COLO829 (cell line): Measurements from ENCODE around the gene RPL39L.
"Not testable (repeated sequence)": the region's sequence is repeated elsewhere in the genome, so short reads cannot be mapped to it uniquely, and the experiment has no call there.

Source experiments
- DNase-seq: peaks from one replicate; pipeline ENCODE4 v3.0.0; 2012; ENCODE audit warnings: low spot score

RPL39L gene

DNA sequence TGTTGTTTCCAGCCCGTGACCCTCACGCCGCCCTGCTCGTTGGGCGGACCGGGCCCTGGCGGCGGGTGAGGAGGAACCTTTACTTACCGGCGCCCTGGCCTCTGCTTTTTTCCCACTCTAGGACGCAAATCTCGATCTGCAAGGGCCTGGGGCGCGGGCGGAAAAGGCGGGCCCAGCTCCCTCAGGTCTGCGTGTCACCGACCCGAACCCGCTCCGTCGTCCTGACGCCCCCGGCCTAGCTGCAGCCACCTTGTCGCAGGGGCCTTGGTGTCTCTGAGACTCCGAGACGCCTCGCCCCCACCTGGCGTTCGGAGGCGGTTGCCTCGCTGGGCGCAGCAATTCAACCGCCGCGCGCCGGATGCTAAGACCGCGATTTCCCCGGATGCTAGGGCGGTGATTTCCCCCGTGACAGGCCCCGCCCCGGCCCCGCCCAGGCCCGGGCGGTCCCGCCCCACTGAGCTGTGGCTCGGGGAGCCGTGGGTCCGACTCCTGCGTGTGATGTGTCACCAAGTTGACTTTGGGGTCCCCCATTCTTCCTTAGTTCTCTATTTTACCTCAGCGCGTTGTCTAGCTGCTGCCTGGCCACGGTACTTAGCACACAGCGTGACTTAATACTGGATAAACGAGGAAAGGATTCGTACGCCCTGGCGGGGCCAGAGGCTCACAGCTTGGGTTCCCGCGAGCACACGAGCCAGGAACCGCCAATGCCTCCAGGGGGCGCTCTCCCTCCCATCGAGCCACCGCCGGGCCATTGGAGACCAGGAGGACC, at the start of gene RPL39L:
Gene RPL39L (minus strand): TSS at position 371 of the 769 bp plus-strand sequence. CDS start 18,196 bp downstream, outside the sequence.
- DNase-seq: peak; percentile 91

DNA sequence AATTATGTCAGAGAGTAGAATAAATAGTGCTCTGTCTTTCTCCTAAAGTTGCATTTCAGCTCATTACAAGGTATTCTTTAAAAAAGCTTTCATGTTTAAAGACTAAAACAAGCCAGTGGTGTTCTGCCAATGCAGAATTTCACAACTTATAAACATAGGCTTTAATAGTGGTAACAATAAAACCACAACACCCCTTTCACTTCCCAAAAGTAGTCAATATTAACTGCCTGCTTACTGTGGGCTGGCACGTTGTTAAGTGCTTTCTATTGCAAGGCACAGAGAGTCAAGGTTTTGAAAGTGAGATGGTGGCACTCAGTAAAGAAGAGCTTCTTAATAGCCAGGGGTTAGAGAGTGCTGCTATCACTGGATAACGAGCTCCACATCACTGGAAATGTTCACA, 49.6 kb upstream of the RPL39L start:
- DNase-seq: no peak

GRCh38 chr3:187186801-187187421, 47.6 kb upstream of the RPL39L start:
- DNase-seq: no peak

DNA sequence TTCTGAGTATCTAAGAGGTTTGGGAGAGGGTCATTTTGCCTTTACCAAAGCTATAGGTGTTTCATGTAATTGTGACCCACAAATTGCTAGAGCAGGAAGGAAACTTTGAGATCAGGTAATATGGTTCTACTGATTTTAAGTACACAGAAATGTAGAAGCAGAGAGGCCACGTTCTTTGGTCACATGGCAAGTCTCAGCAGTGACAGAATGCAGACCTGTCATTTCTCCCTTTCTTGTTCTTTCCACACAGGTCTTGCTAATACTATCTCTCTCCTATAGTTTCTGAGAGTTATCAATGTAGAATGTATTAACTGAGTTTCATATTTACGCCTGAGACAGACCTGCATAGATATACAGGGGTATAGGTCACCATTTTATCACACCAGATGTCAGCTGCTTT, 47.1 kb upstream of the RPL39L start:
- no peak for DNase-seq

DNA sequence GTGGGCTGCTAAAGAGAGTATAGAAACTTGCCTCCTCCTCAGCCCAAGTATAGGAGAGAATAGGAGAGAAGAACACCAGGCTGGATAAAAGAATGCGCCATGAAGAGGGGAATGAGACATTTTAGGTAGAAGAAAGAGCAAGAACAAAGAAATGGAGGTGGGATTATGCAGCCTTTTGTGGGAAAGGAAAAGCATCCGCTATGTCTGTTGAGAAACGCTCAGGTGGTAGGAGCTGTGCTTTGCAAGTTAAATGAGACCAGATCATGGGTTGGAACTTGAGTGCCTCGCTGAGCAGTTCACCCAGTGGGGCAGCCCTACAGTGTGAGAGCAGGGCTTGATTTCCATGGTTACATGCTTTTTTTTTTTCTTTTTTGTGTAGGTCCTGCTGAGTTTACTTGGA, 46.5 kb upstream of the RPL39L start:
- no peak for DNase-seq

- DNase-seq: no peak
These were observed 44.6 kb upstream of the RPL39L start for GRCh38 chr3:187183903-187184302.

DNA sequence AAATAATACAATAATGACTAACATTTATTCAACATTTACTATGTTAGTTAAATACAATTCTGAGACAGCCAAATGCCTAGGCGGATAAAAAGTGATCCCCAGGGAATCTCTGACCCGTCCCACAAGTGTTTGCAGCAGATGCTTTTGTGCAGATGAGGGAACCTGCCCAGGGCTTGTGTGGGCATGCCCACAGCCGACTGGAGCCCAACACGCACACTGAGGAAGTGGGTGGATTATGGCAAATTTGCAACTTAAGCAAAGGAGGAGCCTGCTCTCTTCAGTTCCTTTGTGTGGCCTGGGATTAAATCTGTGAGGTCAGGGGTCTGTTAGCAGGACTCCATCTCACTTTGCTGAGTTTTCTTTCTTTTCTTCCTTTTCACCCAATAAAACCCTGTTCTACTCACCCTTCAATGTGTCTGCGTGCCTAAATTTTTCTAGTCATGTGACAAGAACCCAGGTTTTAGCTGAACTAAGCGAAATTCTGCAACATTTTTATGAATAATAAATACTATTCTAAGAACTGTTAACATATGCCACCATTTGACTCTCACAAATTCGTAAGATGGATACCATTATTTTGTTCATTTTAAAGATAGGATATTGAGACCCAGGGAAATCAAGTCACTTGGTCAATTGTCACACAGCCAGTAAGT, 44.0 kb upstream of the RPL39L start:
- DNase-seq: peak; percentile 54

DNA sequence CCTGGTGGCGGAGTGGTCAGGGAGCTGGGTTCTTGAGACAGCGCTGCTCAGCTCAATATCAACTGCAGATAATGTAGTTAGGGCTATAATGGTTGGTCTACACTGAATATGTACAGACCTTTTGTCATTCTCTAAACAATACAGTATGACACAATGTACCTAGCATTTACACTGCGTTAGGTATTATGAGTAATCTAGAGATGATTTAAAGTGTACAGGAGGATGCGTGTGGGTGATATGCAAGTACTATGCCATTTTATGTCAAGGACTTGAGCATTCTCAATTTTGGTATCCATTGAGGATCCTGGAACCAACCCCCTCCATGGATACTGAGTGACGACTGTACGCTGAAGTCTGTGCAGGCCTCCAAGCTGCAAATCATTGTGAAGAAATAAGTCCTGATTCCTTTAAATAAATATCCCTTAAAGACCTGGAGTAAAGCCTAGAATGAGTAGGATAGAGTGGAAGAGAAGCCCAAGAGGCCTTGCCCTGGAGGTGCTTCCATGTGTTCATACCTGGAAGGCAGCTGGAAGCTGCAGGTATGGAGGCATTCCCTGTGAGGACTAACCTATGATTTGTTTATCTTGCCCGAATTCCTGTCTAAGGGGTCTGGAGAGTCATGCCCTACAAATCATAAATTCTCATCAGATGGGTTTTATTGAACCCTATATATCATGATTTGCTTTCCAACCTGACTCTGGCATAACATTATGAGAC, 42.3 kb upstream of the RPL39L start:
- no peak for DNase-seq

DNA sequence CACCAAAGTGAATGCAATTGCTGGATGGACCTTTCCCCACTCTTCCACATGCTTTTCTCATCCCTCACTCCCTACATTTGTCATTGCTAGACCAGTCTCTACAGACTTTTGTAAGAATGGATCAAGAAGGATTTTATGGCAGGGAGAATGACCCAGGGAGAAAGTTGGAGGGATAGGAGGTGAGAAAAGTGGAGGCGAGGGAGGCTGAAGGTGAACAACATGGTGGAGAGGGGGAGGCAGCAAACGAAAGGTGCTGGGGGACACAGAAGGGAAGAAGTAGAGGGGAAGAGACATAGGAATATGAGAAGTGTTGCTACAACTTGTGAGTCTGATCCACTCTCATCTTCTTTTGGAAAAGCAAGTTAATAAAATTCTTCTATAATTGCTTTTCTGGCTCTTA, 33.6 kb upstream of the RPL39L start:
- DNase-seq: no peak

DNA sequence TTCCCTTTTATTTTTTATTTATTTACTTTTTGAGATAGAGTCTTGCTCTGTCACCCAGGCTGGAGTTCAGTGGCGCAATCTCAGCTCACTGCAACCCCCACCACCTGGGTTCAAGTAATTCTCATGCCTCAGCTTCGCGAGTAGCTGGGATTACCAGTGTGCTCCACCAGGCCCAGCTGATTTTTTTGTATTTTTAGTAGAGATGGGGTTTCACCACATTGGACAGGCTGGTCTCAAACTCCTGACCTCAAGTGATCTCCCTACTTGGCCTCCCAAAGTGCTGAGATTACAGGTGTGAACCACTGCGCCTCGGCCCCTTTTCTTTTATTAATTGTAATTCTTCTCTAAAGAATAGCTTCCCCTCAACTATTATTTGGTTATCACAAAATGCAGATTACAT, 31.6 kb upstream of the RPL39L start:
- not testable (repeated sequence) for DNase-seq

GRCh38 chr3:187169231-187169960, 30.1 kb upstream of the RPL39L start:
- DNase-seq: no peak

DNA sequence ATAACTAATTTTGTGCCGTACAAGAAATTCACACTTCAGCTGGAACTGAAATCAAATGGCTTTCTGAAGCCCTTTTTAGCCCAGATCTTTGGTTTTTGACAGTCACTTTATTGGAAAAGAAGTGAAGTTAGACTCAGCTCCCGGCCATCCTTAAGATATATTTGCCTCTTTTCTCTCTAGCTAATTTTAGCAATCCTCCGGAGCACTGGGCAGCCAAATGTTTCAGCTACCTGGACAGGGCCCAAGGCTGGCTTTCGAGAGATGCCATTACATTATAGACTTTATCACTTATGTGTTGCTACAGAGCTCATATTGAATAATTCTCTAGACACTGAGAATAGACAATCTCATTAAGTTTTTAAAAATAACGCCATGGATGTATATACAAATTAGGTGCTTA, 28.5 kb upstream of the RPL39L start:
- no peak for DNase-seq

DNA sequence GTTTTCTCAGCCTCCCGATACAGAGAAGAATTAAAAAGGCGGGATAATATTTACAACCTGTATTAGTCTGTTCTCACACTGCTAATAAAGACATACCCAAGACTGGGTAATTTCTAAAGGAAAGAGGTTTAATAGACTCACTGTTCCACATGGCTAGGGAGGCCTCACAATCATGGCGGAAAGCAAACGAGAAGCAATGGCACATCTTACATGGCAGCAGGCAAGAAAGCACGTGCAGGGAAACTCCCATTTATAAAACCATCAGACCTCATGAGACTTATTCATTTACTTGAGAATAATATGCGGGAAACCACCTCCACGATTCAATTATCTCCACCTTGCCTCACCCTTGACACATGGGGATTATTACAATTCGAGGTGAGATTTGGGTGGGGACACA, 27.5 kb upstream of the RPL39L start:
- DNase-seq: no peak

- peak; percentile 45 for DNase-seq
These were observed 25.8 kb upstream of the RPL39L start for GRCh38 chr3:187165144-187165543.

DNA sequence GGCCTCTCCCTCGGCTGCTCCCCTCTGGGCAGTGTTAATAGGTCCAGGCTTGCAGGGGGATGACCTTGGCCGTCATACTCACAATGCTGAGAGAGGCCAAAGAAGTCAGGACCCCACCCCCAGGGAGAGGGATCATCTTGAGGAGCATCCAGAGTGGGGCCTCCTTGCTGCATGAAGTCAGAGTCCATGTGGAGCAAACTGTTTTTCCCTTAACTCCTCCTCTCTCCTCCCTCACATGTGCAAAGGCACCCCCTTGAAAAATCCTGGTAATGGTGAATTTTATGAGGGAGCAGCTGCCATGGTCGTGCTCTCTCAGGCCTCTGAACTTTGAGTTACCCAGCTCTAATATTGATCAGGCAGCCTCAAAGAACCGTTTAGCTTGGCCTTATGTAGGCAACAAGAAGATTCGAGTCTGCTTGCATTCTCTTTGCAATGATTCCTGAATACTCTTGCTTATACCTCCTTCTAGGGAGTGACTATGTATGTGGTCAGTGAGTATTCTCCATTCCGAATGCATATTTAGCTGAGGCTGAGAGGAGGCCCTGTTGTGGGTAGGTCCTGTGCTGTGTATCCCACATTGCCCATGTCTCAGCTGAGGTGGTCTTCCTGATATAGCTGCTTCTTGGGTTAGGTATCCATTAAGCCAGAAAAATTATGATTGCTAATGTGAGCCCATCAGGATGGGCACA, 23.1 kb upstream of the RPL39L start:
- no peak for DNase-seq

DNA sequence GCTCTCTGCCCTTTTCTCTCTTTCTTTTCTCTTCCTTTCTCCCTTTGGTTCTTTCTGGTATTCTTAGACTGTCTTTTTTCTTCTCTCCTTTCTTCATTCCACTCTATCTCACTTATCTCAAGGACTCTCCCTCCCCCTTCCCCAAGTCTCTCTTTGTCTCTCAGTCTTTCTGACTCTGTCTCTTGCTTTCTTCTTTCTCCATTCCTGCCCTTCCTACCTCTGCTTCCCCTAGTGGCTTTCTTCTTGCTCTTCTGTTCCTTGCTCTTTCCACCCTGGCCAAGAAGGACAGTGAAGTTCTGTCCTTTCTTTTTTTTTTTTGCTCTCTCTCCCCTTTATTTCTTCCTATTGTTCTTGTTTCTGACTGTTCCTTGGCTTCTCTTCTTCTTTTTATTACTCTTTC, 22.3 kb upstream of the RPL39L start:
- no peak for DNase-seq

- DNase-seq: no peak
These were observed 11.3 kb upstream of the RPL39L start for GRCh38 chr3:187150599-187150998.

GRCh38 chr3:187150186-187150585, 10.9 kb upstream of the RPL39L start:
- no peak for DNase-seq

- DNase-seq: no peak
These were observed 7.1 kb upstream of the RPL39L start for GRCh38 chr3:187146389-187146788.

DNA sequence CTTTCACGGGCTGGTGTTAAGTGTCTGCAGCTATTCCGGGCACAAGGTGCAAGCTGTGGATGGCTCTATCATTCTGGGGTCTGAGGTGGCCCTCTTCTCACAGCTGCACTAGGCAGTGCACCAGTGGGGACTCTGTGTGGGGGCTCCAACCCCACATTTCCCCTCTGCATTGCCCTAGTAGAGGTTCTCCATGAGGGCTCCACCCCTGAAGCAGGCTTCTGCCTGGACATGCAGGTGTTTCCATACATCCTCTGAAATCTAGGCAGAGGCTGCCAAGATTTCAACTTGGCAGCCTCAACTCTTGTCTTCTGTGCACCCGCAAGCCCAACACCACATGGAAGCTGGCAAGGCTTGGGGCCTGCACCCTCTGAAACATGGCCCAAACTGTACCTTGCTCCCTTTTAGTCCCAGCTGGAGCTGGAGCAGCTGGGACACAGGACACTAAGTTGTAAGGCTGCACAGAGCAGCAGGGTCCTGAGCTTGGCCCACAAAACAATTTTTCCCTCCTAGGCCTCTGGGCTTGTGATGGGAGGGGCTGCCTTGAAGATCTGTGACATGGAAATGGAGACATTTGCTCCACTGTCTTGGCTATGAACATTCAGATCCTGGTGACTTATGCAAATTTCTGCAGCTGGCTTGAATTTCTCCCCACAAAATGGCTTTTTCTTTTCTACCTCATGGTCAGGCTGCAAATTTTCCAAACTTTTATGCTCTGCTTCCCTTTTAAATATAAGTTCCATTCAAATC, 6.0 kb upstream of the RPL39L start:
- DNase-seq: no peak

DNA sequence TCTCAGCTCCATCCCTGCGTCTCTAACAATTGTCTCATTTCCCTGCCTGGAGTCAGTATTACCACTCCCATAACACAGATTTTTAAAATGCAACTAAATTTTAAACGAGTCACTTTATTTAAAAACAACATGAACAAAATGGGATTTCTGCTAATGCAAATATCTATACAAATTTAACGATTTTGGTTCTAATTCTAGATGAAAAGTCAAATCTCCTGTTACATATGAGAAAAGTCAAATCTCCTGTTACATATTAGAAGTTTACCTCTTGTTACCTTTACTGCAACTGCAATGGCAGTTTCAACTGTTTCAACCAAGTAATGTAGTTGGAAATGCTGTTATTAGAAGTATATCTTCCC, 578 bp upstream of the RPL39L start:
- DNase-seq: no peak
